ENCODE data around the gene MPG.

DNA sequence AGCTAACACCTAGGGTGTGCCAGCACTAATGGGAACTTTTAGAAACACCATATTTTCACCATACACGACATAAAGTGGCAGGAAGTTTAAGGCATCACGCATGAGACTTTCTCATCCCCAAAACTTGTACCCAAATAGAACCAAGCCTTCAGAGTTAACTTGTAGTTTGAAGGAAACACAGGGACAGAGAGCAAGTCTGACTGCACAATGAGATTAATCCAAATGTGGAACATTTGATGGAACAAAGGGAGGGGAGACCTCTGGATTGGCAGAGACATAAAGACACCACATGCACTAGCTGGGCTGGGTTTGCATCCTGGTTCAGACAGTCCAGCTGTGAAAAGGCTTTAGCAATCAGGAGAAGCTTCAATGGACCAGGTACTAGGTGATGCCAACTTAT, 36.3 kb downstream of the MPG start:
- TF ChIP-seq TAF1 (IDR thresholded peaks at IDR 0.05; ENCODE audit: borderline replicate concordance, insufficient read depth, low read length), result no peak
- TF ChIP-seq, protein P1, sequence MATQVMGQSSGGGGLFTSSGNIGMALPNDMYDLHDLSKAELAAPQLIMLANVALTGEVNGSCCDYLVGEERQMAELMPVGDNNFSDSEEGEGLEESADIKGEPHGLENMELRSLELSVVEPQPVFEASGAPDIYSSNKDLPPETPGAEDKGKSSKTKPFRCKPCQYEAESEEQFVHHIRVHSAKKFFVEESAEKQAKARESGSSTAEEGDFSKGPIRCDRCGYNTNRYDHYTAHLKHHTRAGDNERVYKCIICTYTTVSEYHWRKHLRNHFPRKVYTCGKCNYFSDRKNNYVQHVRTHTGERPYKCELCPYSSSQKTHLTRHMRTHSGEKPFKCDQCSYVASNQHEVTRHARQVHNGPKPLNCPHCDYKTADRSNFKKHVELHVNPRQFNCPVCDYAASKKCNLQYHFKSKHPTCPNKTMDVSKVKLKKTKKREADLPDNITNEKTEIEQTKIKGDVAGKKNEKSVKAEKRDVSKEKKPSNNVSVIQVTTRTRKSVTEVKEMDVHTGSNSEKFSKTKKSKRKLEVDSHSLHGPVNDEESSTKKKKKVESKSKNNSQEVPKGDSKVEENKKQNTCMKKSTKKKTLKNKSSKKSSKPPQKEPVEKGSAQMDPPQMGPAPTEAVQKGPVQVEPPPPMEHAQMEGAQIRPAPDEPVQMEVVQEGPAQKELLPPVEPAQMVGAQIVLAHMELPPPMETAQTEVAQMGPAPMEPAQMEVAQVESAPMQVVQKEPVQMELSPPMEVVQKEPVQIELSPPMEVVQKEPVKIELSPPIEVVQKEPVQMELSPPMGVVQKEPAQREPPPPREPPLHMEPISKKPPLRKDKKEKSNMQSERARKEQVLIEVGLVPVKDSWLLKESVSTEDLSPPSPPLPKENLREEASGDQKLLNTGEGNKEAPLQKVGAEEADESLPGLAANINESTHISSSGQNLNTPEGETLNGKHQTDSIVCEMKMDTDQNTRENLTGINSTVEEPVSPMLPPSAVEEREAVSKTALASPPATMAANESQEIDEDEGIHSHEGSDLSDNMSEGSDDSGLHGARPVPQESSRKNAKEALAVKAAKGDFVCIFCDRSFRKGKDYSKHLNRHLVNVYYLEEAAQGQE (IDR thresholded peaks at IDR 0.05; ENCODE audit: insufficient read depth in 1 of 2, low read depth in 2 of 2, low read length in 2 of 2), result no peak
- no peak for TF ChIP-seq POLR2AphosphoS5 (IDR thresholded peaks at IDR 0.05; ENCODE audit: low read depth, low read length)

Data from PFSK-1 (cell line).